HepG2 (cell line): ENCODE data around the gene UBE2QL1. TPM values are rescaled to one million over a fixed set of nuclear protein-coding genes. Genes with fewer than 3 reads are reported as not detected.

ENCODE experiments used
- ATAC-seq: fragments of 200-7000 bp; cut with Tn5 transposase; 3 replicates; pipeline ENCODE4 v1.9.1; 2020; ENCODE audit warnings: mild to moderate bottlenecking, moderate library complexity
- BruUV-seq: library from RNA; stranded (reverse); fragments of 400-500 nt; replicated peaks from 2 replicates; lab custom pipeline; 2021; lab: Mats Ljungman, UMichigan
- CTCF ChIA-PET: fragments of 300-600 bp; formaldehyde crosslinking; extraction: SDS; loops from one replicate; lab custom pipeline; 2021; ENCODE audit warnings: low total read pairs, inconsistent platforms, low intra/inter-chr PET ratio; lab: Yijun Ruan, JAX
- POLR2A ChIA-PET: fragments of 350-600 bp; sonication (Branson Sonifier 250); formaldehyde crosslinking; loops from one replicate; lab custom pipeline; 2020; ENCODE audit warnings: antibody characterized with exemption, inconsistent platforms; lab: Yijun Ruan, JAX
- DNase-seq: peaks from one replicate; pipeline ENCODE4 v3.0.0-alpha.2; 2015; ENCODE audit warnings: low spot score
- FAIRE-seq: peaks from 3 replicates; lab custom pipeline; 2011; peaks lifted over from hg19 to GRCh38; lab: Jason Lieb, UNC
- H2AFZ ChIP-seq: one replicate; pipeline ENCODE4 v1.6.1; 2011; ENCODE audit warnings: low read length, inconsistent platforms
- H3K27ac ChIP-seq: fragments of 300-600 bp; 3 replicates; pipeline ENCODE4 v1.8.0; 2011; ENCODE audit warnings: mixed run types, mild to moderate bottlenecking, mixed read lengths, low read length, inconsistent platforms; ENCODE audit not compliant: insufficient read depth; ENCODE audit errors: extremely low read length
- H3K27me3 ChIP-seq, 2 experiments: fragments of 200-600 bp in 1 of 2; 2 replicates in 1 of 2; 3 replicates in 1 of 2; pipeline versions ENCODE4 v1.6.0 to v1.8.0; 2011; ENCODE audit warnings: low read length in 2 of 2, mild to moderate bottlenecking in 2 of 2, moderate library complexity in 2 of 2, inconsistent platforms in 1 of 2; ENCODE audit not compliant: insufficient read depth in 2 of 2, control insufficient read depth in 1 of 2
- H3K36me3 ChIP-seq, 2 experiments: fragments of 200-600 bp in 1 of 2; replicated peaks in 1 of 2; 2 replicates in 1 of 2; 3 replicates in 1 of 2; pipeline versions ENCODE4 v1.5.1 to v1.8.0; 2011; ENCODE audit warnings: low read length in 2 of 2, inconsistent platforms in 1 of 2; ENCODE audit not compliant: insufficient read depth in 2 of 2, control insufficient read depth in 1 of 2
- H3K4me1 ChIP-seq: 2 replicates; pipeline ENCODE4 v1.5.1; 2012; ENCODE audit warnings: low read length, inconsistent platforms; ENCODE audit not compliant: insufficient read depth
- H3K4me2 ChIP-seq: 2 replicates; pipeline ENCODE4 v1.6.0; 2011; ENCODE audit warnings: low read depth, low read length, inconsistent platforms
- H3K4me3 ChIP-seq, 3 experiments: fragments of 200-600 bp in 1 of 3; sonication (generic), shearing (Covaris generic) in 1 of 3; replicated peaks in 1 of 3; 2 replicates each; pipeline ENCODE4 v1.5.1; 2011 to 2016; ENCODE audit warnings: low read length in 3 of 3, inconsistent platforms in 2 of 3, low read depth in 2 of 3, mild to moderate bottlenecking in 2 of 3, control low read depth in 1 of 3, mixed read lengths in 1 of 3; ENCODE audit not compliant: insufficient read depth in 1 of 3
- H3K79me2 ChIP-seq: one replicate; pipeline ENCODE4 v1.6.1; 2011; ENCODE audit warnings: low read length, inconsistent platforms; ENCODE audit not compliant: insufficient read depth
- H3K9ac ChIP-seq: 2 replicates; pipeline ENCODE4 v1.6.0; 2011; ENCODE audit warnings: mild to moderate bottlenecking, low read depth, low read length, inconsistent platforms; ENCODE audit not compliant: insufficient read depth
- H3K9me3 ChIP-seq: 2 replicates; pipeline ENCODE4 v1.5.1; 2012; ENCODE audit warnings: mild to moderate bottlenecking, low read length
- H4K20me1 ChIP-seq: 2 replicates; pipeline ENCODE4 v1.6.0; 2011; ENCODE audit warnings: inconsistent platforms, mild to moderate bottlenecking, low read length, moderate library complexity; ENCODE audit not compliant: insufficient read depth
- DNMT3B ChIP-seq: conservative IDR thresholded peaks from 2 replicates; pipeline ENCODE4 v1.6.1; 2016; ENCODE audit warnings: missing biosample characterization, control low read depth
- MEIS2 ChIP-seq: sonication (generic); formaldehyde crosslinking; IDR thresholded peaks from 2 replicates; pipeline ENCODE4 v1.9.0; 2021; ENCODE audit warnings: mild to moderate bottlenecking, missing genetic modification reagents
- REXO4 ChIP-seq: sonication (generic); formaldehyde crosslinking; IDR thresholded peaks from 2 replicates; pipeline ENCODE4 v1.8.0; 2022; ENCODE audit warnings: missing genetic modification reagents, mild to moderate bottlenecking, borderline replicate concordance
- SUZ12 ChIP-seq: fragments of 150-350 bp; IDR thresholded peaks from 2 replicates; pipeline ENCODE4 v1.6.1; 2014; ENCODE audit warnings: low read depth, low read length
- YEATS2 ChIP-seq: sonication (generic); formaldehyde crosslinking; IDR thresholded peaks from 2 replicates; pipeline ENCODE4 v1.4.0; 2020; ENCODE audit warnings: missing genetic modification reagents, borderline replicate concordance
- ZNF232 ChIP-seq: sonication (generic); formaldehyde crosslinking; IDR thresholded peaks from 2 replicates; pipeline ENCODE4 v1.4.0; 2020; ENCODE audit warnings: missing genetic modification reagents, borderline replicate concordance
- ZNF382 ChIP-seq: sonication (generic); formaldehyde crosslinking; IDR thresholded peaks from 2 replicates; pipeline ENCODE4 v1.5.0; 2020; ENCODE audit warnings: missing genetic modification reagents, mild to moderate bottlenecking, borderline replicate concordance
- ZNF468 ChIP-seq: sonication (generic); formaldehyde crosslinking; IDR thresholded peaks from 2 replicates; pipeline ENCODE4 v1.8.0; 2022; ENCODE audit warnings: mild to moderate bottlenecking, moderate library complexity, missing genetic modification reagents
- ZNF550 ChIP-seq: sonication (generic); formaldehyde crosslinking; IDR thresholded peaks from 2 replicates; pipeline ENCODE4 v1.4.0; 2020; ENCODE audit warnings: mild to moderate bottlenecking, missing genetic modification reagents, borderline replicate concordance
- ZNF614 ChIP-seq: IDR thresholded peaks from 2 replicates; pipeline ENCODE4 v1.6.1; 2018; ENCODE audit warnings: missing biosample characterization, missing genetic modification reagents, inconsistent platforms, borderline replicate concordance
- ZSCAN25 ChIP-seq: sonication (generic); formaldehyde crosslinking; IDR thresholded peaks from 2 replicates; pipeline ENCODE4 v1.8.0; 2022; ENCODE audit warnings: mild to moderate bottlenecking, missing genetic modification reagents
- WGBS: methylation state at CpG from one replicate; pipeline ENCODE4 v1.1.6; 2017; ENCODE audit warnings: low lambda C conversion rate; 5-methylcytosine and 5-hydroxymethylcytosine counted together
- in situ Hi-C: cut with HindIII; loops from 2 replicates; pipeline ENCODE4 v1.10.0; 2017; ENCODE audit warnings: low pct_unique_long_range_greater_than_20kb; ENCODE audit not compliant: extremely low pct_ligation_motif_present
- intact Hi-C: fragments of 100-400 bp; cut with micrococcal nuclease; formaldehyde crosslinking; loops from one replicate; pipeline ENCODE4 v1.10.0; 2022; ENCODE audit not compliant: unreplicated experiment
- polyA plus RNA-seq, 8 experiments: library from polyadenylated mRNA; depleted of rRNA in 3 of 8; stranded (reverse) in 7 of 8; unstranded in 1 of 8; fragments of >200 nt; fragmentation: Illumina TruSeq in 4 of 8; extraction: Trizol in 4 of 8; gene quantifications; 2 replicates each; pipeline versions ENCODE4 v1.2.1 to v1.2.3, GENCODE V29; 2011 to 2016; ENCODE audit warnings: low read depth in 4 of 8, missing spikeins in 1 of 8, mixed read lengths in 1 of 8; ENCODE audit not compliant: insufficient read depth in 1 of 8
- total RNA-seq, 5 experiments: library from RNA; depleted of rRNA; stranded (reverse); fragments of >200 nt; fragmentation: Illumina TruSeq; extraction: Trizol; gene quantifications; 2 replicates each; pipeline ENCODE4 v1.2.3, GENCODE V29; 2016; ENCODE audit warnings: low read depth in 1 of 5
- TF ChIP-seq, protein P1 (sequence below): sonication (generic); formaldehyde crosslinking; IDR thresholded peaks from 2 replicates; pipeline ENCODE4 v1.4.0; 2020; ENCODE audit warnings: missing genetic modification reagents
- TF ChIP-seq, protein P2 (sequence below): sonication (generic); formaldehyde crosslinking; IDR thresholded peaks from 2 replicates; pipeline ENCODE4 v1.9.0; 2021; ENCODE audit warnings: missing genetic modification reagents, mild to moderate bottlenecking, borderline replicate concordance
- TF ChIP-seq, protein P3 (sequence below): sonication (generic); formaldehyde crosslinking; IDR thresholded peaks from 2 replicates; pipeline ENCODE4 v1.4.0; 2020; ENCODE audit warnings: missing genetic modification reagents
- TF ChIP-seq, protein P4 (sequence below): sonication (generic); formaldehyde crosslinking; IDR thresholded peaks from 2 replicates; pipeline ENCODE4 v1.4.0; 2020; ENCODE audit warnings: missing genetic modification reagents

Gene UBE2QL1
- total and polyA plus RNA-seq, 2 of the 13 experiments (the other 11 are each of a cell fraction or from before 2014, with no cell fraction given): not detected

DNA sequence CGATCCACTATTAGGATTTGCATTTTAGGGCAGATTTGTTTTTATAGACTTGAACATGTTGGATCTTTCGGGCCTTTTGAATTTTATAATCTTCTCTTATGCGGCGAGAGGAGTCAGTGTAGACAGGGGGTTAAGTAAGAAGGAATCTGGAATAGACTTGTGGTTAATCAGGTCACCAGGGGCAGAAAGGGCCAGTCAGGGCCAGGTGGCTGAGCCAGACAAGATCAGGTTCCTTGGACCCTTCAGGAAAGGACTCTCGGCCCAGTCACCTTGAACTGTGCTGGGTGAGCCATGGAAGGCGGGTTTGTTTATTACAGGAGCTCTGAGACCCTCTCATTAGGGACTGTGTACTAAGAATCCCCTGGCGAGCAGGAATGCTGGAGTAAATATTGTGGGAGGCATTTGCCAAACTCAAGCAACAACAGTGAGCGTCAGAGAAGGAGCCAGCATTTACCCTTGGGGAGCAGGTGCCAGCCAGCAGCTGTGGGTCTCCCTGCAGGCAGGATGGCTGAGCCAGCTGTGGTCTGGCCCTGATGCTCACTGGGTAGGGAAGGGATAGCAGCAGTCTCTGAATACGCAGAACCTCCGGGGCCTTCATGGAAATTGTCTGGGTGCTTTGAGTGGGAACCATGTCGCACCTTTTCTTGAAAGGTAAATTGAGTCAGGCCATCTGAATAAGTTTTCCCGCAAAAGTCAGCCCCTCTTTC lies 79.2 kb downstream of the UBE2QL1 start:
- H3K4me2 ChIP-seq: no peak overlapping the region
- H2AFZ ChIP-seq: no peak overlapping the region
- no peaks in the 10 kb centered on the region for H3K9me3 ChIP-seq
- intact Hi-C loops: no loop called here
- BruUV-seq: no TSS peak
- 31% methylated on average over 10 of the region's 12 CpGs for WGBS
- no peaks in the 10 kb centered on the region for H3K36me3 ChIP-seq
- no peak for DNase-seq
- peaks cover 1 to 6% of the 10 kb centered on the region in 2 experiments; a peak in 1 of 5 replicates for H3K27me3 ChIP-seq
- in situ Hi-C loops: no loop called here
- ChIA-PET CTCF (no interaction called here), POLR2A (no interaction called here)
- no peak overlapping the region for H3K9ac ChIP-seq
- H3K27ac ChIP-seq: no peak overlapping the region
- H3K4me1 ChIP-seq: no peaks in the 10 kb centered on the region
- no peak for ATAC-seq
- no peak for FAIRE-seq
- H3K4me3 ChIP-seq: no peak overlapping the region
- no peaks in the 10 kb centered on the region for H4K20me1 ChIP-seq
- H3K79me2 ChIP-seq: no peaks in the 10 kb centered on the region
- no peak for TF ChIP-seq ZSCAN25 (CRISPR knock-in tag)
- TF ChIP-seq ZNF614 (CRISPR knock-in tag): no peak
- TF ChIP-seq REXO4 (CRISPR knock-in tag): no peak
- no peak for TF ChIP-seq ZNF232
- TF ChIP-seq, protein P1, sequence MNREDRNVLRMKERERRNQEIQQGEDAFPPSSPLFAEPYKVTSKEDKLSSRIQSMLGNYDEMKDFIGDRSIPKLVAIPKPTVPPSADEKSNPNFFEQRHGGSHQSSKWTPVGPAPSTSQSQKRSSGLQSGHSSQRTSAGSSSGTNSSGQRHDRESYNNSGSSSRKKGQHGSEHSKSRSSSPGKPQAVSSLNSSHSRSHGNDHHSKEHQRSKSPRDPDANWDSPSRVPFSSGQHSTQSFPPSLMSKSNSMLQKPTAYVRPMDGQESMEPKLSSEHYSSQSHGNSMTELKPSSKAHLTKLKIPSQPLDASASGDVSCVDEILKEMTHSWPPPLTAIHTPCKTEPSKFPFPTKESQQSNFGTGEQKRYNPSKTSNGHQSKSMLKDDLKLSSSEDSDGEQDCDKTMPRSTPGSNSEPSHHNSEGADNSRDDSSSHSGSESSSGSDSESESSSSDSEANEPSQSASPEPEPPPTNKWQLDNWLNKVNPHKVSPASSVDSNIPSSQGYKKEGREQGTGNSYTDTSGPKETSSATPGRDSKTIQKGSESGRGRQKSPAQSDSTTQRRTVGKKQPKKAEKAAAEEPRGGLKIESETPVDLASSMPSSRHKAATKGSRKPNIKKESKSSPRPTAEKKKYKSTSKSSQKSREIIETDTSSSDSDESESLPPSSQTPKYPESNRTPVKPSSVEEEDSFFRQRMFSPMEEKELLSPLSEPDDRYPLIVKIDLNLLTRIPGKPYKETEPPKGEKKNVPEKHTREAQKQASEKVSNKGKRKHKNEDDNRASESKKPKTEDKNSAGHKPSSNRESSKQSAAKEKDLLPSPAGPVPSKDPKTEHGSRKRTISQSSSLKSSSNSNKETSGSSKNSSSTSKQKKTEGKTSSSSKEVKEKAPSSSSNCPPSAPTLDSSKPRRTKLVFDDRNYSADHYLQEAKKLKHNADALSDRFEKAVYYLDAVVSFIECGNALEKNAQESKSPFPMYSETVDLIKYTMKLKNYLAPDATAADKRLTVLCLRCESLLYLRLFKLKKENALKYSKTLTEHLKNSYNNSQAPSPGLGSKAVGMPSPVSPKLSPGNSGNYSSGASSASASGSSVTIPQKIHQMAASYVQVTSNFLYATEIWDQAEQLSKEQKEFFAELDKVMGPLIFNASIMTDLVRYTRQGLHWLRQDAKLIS (CRISPR knock-in tag): no peak
- TF ChIP-seq, protein P2, sequence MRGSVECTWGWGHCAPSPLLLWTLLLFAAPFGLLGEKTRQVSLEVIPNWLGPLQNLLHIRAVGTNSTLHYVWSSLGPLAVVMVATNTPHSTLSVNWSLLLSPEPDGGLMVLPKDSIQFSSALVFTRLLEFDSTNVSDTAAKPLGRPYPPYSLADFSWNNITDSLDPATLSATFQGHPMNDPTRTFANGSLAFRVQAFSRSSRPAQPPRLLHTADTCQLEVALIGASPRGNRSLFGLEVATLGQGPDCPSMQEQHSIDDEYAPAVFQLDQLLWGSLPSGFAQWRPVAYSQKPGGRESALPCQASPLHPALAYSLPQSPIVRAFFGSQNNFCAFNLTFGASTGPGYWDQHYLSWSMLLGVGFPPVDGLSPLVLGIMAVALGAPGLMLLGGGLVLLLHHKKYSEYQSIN (CRISPR knock-in tag): no peak
- TF ChIP-seq ZNF550 (CRISPR knock-in tag): no peak
- no peak for TF ChIP-seq DNMT3B (CRISPR knock-in tag)
- TF ChIP-seq, protein P3, sequence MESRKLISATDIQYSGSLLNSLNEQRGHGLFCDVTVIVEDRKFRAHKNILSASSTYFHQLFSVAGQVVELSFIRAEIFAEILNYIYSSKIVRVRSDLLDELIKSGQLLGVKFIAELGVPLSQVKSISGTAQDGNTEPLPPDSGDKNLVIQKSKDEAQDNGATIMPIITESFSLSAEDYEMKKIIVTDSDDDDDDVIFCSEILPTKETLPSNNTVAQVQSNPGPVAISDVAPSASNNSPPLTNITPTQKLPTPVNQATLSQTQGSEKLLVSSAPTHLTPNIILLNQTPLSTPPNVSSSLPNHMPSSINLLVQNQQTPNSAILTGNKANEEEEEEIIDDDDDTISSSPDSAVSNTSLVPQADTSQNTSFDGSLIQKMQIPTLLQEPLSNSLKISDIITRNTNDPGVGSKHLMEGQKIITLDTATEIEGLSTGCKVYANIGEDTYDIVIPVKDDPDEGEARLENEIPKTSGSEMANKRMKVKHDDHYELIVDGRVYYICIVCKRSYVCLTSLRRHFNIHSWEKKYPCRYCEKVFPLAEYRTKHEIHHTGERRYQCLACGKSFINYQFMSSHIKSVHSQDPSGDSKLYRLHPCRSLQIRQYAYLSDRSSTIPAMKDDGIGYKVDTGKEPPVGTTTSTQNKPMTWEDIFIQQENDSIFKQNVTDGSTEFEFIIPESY (CRISPR knock-in tag): no peak
- TF ChIP-seq SUZ12: no peak
- TF ChIP-seq YEATS2 (CRISPR knock-in tag): no peak
- TF ChIP-seq, protein P4, sequence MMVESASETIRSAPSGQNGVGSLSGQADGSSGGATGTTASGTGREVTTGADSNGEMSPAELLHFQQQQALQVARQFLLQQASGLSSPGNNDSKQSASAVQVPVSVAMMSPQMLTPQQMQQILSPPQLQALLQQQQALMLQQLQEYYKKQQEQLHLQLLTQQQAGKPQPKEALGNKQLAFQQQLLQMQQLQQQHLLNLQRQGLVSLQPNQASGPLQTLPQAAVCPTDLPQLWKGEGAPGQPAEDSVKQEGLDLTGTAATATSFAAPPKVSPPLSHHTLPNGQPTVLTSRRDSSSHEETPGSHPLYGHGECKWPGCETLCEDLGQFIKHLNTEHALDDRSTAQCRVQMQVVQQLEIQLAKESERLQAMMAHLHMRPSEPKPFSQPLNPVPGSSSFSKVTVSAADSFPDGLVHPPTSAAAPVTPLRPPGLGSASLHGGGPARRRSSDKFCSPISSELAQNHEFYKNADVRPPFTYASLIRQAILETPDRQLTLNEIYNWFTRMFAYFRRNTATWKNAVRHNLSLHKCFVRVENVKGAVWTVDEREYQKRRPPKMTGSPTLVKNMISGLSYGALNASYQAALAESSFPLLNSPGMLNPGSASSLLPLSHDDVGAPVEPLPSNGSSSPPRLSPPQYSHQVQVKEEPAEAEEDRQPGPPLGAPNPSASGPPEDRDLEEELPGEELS (CRISPR knock-in tag): no peak
- no peak for TF ChIP-seq MEIS2 (CRISPR knock-in tag)
- TF ChIP-seq ZNF382 (CRISPR knock-in tag): no peak
- TF ChIP-seq ZNF468: no peak
